ENCODE measurements around the gene PNISR.

DNA sequence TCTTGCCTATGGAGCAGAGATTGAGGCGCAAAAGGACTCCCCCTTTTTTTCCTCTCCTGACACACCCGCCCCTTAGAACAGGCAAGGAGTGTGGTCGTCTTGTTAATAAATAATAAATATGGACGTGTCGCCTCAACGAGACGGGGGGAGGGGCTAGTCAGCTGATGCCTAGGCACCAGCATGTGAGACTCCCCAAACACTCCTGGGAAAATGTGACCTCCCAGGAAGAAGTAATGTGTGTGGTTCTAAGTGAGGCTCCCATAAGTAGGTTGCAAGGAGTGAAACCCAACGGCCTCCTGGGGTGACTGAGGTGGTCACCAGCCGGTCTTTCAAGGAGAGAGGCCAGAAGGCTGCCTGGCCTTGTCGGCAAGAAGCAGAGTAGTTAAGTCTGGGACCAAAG, 74.5 kb downstream of the PNISR start:
- TF ChIP-seq, protein P1, sequence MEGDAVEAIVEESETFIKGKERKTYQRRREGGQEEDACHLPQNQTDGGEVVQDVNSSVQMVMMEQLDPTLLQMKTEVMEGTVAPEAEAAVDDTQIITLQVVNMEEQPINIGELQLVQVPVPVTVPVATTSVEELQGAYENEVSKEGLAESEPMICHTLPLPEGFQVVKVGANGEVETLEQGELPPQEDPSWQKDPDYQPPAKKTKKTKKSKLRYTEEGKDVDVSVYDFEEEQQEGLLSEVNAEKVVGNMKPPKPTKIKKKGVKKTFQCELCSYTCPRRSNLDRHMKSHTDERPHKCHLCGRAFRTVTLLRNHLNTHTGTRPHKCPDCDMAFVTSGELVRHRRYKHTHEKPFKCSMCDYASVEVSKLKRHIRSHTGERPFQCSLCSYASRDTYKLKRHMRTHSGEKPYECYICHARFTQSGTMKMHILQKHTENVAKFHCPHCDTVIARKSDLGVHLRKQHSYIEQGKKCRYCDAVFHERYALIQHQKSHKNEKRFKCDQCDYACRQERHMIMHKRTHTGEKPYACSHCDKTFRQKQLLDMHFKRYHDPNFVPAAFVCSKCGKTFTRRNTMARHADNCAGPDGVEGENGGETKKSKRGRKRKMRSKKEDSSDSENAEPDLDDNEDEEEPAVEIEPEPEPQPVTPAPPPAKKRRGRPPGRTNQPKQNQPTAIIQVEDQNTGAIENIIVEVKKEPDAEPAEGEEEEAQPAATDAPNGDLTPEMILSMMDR (IDR thresholded peaks at IDR 0.05), result no peak
- TF ChIP-seq POLR2A (IDR thresholded peaks at IDR 0.05) (no peak), POLR2AphosphoS5 (IDR thresholded peaks at IDR 0.05) (no peak)
